ENCODE data around the gene TCTA. TPM values are rescaled to one million over a fixed set of nuclear protein-coding genes. Genes with fewer than 3 reads are reported as not detected.
"Not testable (repeated sequence)": the region's sequence is repeated elsewhere in the genome, so short reads cannot be mapped to it uniquely, and the experiment has no call there.

The TCTA gene
- total RNA-seq, 1 donor from 2014 or later: 32.2 TPM

DNA sequence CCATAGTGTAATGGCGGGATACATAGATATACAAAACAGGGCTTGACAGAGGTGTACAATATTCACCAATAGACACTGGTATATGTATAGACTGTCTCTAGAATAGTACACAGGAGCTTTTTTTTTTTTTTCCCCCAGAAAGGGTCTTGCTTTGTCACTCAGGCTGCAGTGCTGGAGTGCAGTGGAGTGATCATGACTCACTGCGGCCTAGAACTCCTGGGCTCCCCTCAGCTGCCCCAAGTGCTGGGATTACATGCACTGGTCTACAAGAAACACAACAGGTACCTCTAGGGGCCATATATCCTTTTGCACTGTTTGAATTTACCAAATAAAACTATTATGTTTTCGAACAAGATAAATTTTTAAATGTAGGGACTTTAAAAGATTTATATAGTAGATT is 12.8 kb upstream of the TCTA start:
- H3K4me1 Mint-ChIP-seq: peaks cover 75% of the 10 kb centered on the region
- no peaks in the 10 kb centered on the region for H3K9me3 Mint-ChIP-seq
- H3K27me3 Mint-ChIP-seq: no peaks in the 10 kb centered on the region
- TF ChIP-seq, protein P1, sequence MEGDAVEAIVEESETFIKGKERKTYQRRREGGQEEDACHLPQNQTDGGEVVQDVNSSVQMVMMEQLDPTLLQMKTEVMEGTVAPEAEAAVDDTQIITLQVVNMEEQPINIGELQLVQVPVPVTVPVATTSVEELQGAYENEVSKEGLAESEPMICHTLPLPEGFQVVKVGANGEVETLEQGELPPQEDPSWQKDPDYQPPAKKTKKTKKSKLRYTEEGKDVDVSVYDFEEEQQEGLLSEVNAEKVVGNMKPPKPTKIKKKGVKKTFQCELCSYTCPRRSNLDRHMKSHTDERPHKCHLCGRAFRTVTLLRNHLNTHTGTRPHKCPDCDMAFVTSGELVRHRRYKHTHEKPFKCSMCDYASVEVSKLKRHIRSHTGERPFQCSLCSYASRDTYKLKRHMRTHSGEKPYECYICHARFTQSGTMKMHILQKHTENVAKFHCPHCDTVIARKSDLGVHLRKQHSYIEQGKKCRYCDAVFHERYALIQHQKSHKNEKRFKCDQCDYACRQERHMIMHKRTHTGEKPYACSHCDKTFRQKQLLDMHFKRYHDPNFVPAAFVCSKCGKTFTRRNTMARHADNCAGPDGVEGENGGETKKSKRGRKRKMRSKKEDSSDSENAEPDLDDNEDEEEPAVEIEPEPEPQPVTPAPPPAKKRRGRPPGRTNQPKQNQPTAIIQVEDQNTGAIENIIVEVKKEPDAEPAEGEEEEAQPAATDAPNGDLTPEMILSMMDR (IDR thresholded peaks at IDR 0.05): no peak
- peak; percentile 38 for ATAC-seq (ENCODE audit: low read depth)
- no peak for DNase-seq
- H3K36me3 Mint-ChIP-seq (ENCODE audit: low read depth): peaks cover 62% of the 10 kb centered on the region
- CTCF ChIA-PET: interaction anchor here (1.2 kb wide), 1 partner anchor 59 kb away, joined by 3 read pairs; no protein-coding TSS in a partner anchor
- peak overlapping the region; percentile 66 for H3K27ac Mint-ChIP-seq
- POLR2A ChIA-PET: interaction anchor here (0.5 to 2.0 kb wide), 4 partner anchors 8 to 311 kb away, joined by 3 to 8 read pairs (median 4); partner anchors contain the start of gene RHOA
- intact Hi-C loops (cut with micrococcal nuclease): no loop called here
- H3K4me3 Mint-ChIP-seq: peak overlapping the region; percentile 41

DNA sequence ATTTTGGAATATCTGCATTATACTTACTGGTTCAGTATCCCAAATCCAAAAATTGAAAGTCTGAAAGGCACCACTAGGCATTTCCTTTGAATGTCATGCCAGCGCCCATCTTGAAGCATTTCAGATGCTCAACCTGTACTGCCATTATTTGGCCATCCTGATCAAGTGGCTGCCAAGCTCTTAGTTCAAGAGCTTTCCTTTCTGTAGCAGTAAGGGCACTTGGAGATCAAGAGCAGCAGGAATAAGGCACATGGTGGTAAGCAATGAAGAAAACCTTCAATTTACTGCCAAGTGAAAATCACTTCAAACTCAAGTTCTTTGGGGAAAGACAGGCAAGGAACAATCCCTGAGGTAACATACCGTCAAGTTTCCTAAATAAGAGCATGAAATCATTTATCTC is 10.5 kb upstream of the TCTA start:
- intact Hi-C loops (cut with micrococcal nuclease): loop anchor here (1.0 kb wide), 1 partner anchor 10 kb away; the partner anchor contains the start of gene RHOA
- Mint-ChIP-seq H3K36me3 (ENCODE audit: low read depth) (peaks cover 50% of the 10 kb centered on the region), H3K4me3 (no peak overlapping the region), H3K4me1 (peaks cover 70% of the 10 kb centered on the region), H3K9me3 (no peaks in the 10 kb centered on the region), H3K27me3 (no peaks in the 10 kb centered on the region), H3K27ac (no peak overlapping the region)
- TF ChIP-seq, protein P1 (IDR thresholded peaks at IDR 0.05): no peak
- ChIA-PET POLR2A (interaction anchor here (0.7 kb wide), 1 partner anchor 46 kb away, joined by 3 read pairs; no protein-coding TSS in a partner anchor), CTCF (no interaction called here)
- DNase-seq (no peak), ATAC-seq (ENCODE audit: low read depth) (no peak)

DNA sequence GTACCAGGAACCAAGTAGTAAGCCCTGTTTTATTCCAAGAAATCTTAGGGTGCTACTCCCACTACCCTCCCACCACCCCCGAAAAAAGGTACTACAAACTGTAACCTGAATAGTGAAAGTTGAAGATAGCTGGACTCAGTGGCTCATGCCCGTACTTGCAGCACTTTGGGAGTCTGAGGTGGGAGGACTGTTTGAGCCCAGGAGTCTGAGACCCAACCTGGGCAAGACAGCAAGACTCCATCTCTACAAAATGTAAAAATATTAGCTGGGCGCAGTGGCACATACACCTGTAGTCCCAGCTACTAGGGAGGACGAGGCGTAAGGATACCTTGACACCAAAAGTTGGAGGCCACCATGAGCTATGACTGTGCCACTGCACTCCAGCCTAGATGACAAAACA is 8.3 kb upstream of the TCTA start:
- CTCF ChIA-PET: no interaction called here
- Mint-ChIP-seq H3K9me3 (no peaks in the 10 kb centered on the region), H3K27me3 (no peaks in the 10 kb centered on the region), H3K27ac (peak overlapping the region; percentile 24), H3K4me1 (peaks cover 72% of the 10 kb centered on the region), H3K4me3 (no peak overlapping the region), H3K36me3 (ENCODE audit: low read depth) (peaks cover 41% of the 10 kb centered on the region)
- TF ChIP-seq, protein P1 (IDR thresholded peaks at IDR 0.05): no peak
- POLR2A ChIA-PET: interaction anchor here (0.6 to 0.8 kb wide), 4 partner anchors 10 to 59 kb away, joined by 3 to 4 read pairs (median 4); no protein-coding TSS in a partner anchor
- no peak for DNase-seq
- intact Hi-C loops (cut with micrococcal nuclease): no loop called here
- ATAC-seq (ENCODE audit: low read depth): no peak

DNA sequence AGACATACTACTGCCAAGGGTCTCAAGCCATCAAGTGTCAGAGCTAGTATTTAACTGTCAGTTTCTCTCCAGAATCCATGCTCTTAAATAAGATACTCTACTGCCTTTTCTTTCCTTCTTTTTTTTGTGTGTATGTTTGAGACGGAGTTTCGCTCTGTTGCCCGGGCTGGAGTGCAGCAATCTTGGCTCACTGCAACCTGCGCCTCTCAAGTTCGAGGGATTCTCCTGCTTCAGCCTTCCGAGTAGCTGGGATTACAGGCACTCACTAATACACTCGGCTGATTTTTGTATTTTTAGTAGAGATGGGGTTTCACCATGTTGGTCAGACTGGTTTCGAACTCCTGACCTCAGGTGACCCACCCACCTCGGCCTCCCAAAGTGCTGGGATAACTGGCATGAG is 6.7 kb upstream of the TCTA start:
- H3K27ac Mint-ChIP-seq; intact Hi-C loops (cut with micrococcal nuclease); CTCF ChIA-PET; DNase-seq; ATAC-seq (ENCODE audit: low read depth); H3K27me3 Mint-ChIP-seq; H3K4me3 Mint-ChIP-seq; H3K9me3 Mint-ChIP-seq: not testable (repeated sequence)
- H3K4me1 Mint-ChIP-seq: peaks cover 73% of the 10 kb centered on the region
- H3K36me3 Mint-ChIP-seq (ENCODE audit: low read depth): peaks cover 32% of the 10 kb centered on the region
- POLR2A ChIA-PET: interaction anchor here (0.6 to 1.4 kb wide), 3 partner anchors 12 to 317 kb away, joined by 3 to 9 read pairs (median 4); no protein-coding TSS in a partner anchor

DNA sequence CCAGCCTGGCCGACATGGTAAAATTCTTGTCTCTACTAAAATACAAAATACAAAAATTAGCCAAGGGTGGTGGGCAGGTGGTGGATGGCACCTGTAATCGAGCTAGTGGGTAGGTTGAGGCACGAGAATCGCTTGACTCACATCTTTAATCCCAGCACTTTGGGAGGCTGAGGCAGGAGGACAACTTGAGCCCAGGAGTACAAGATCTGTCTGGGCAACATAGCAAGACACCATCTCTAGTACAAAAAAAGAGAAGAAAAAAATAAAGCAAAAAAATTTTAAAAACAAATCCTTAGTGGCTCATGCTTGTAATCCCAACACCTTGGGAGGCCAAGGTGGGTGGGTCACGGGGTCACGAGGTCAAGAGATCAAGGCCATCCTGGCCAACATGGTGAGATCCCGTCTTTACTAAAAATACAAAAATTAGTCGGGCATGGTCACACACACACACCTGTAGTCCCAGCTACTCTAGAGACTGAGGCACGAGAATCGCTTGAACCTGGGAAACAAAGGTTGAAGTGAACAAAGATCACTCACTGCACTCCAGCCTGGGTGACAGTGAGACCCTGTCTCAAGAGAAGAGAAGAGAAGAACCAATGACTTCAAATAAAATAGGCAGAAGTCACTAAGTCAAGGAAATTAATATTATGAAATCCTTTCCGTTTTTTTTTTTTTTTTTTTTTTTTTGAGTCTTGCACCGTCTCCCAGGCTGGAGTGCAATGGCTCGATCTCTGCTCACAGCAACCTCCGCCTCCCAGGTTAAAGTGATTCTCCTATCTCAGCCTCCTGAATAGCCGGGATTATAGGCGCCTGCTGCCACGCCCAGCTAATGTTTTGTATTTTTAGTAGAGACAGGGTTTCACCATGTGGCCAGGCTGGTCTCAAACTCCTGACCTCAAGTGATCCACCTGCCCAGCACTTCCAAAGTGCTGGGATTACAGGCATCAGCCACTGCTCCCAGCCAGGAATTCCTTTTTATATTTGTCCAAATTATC is 5.4 kb upstream of the TCTA start:
- ATAC-seq (ENCODE audit: low read depth) (no peak), DNase-seq (no peak)
- Mint-ChIP-seq H3K4me3 (peak overlapping the region; percentile 50), H3K27ac (peak overlapping the region; percentile 63), H3K4me1 (peaks cover 66% of the 10 kb centered on the region), H3K36me3 (ENCODE audit: low read depth) (peaks cover 30% of the 10 kb centered on the region), H3K27me3 (no peaks in the 10 kb centered on the region), H3K9me3 (no peaks in the 10 kb centered on the region)
- ChIA-PET CTCF (no interaction called here), POLR2A (interaction anchor here (0.7 to 3.4 kb wide), 5 partner anchors 10 to 67 kb away, joined by 4 to 22 read pairs (median 5); partner anchors contain the start of genes NICN1 and USP4)
- TF ChIP-seq, protein P1 (IDR thresholded peaks at IDR 0.05): no peak
- intact Hi-C loops (cut with micrococcal nuclease): no loop called here

Data from activated B cell treated with CpG ODN at 0.5 μM for 24 hours (primary cell).